Measurements from ENCODE around the gene DDAH1.
A peak's percentile ranks its signal among the peaks of the same experiment; 100 is the strongest.

- TF ChIP-seq, protein P1, sequence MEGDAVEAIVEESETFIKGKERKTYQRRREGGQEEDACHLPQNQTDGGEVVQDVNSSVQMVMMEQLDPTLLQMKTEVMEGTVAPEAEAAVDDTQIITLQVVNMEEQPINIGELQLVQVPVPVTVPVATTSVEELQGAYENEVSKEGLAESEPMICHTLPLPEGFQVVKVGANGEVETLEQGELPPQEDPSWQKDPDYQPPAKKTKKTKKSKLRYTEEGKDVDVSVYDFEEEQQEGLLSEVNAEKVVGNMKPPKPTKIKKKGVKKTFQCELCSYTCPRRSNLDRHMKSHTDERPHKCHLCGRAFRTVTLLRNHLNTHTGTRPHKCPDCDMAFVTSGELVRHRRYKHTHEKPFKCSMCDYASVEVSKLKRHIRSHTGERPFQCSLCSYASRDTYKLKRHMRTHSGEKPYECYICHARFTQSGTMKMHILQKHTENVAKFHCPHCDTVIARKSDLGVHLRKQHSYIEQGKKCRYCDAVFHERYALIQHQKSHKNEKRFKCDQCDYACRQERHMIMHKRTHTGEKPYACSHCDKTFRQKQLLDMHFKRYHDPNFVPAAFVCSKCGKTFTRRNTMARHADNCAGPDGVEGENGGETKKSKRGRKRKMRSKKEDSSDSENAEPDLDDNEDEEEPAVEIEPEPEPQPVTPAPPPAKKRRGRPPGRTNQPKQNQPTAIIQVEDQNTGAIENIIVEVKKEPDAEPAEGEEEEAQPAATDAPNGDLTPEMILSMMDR (IDR thresholded peaks at IDR 0.05) = no peak
- peak; percentile 74 to 95 (median 85) for TF ChIP-seq POLR2AphosphoS5 (IDR thresholded peaks at IDR 0.05)
- peak; percentile 76 for TF ChIP-seq POLR2A (IDR thresholded peaks at IDR 0.05)
Measured at GRCh38 chr1:85276215-85276977, 188.6 kb downstream of the DDAH1 start, which contains the start of gene BCL10.

Data from breast epithelium (tissue), 3 donors.